Measurements from ENCODE around the gene BCKDK.

GRCh38 chr16:31108794-31109558, 790 bp downstream of the BCKDK start:
- TF ChIP-seq, protein P1, sequence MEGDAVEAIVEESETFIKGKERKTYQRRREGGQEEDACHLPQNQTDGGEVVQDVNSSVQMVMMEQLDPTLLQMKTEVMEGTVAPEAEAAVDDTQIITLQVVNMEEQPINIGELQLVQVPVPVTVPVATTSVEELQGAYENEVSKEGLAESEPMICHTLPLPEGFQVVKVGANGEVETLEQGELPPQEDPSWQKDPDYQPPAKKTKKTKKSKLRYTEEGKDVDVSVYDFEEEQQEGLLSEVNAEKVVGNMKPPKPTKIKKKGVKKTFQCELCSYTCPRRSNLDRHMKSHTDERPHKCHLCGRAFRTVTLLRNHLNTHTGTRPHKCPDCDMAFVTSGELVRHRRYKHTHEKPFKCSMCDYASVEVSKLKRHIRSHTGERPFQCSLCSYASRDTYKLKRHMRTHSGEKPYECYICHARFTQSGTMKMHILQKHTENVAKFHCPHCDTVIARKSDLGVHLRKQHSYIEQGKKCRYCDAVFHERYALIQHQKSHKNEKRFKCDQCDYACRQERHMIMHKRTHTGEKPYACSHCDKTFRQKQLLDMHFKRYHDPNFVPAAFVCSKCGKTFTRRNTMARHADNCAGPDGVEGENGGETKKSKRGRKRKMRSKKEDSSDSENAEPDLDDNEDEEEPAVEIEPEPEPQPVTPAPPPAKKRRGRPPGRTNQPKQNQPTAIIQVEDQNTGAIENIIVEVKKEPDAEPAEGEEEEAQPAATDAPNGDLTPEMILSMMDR (IDR thresholded peaks at IDR 0.05; ENCODE audit: insufficient read depth, low read depth, low read length) = no peak
- no peak for TF ChIP-seq EZH2 (IDR thresholded peaks at IDR 0.05; ENCODE audit: insufficient read depth, low read length)

All from astrocyte (in vitro differentiated cells and primary cell).